HG02973 (cell line): Measurements from ENCODE around the gene UVRAG.

ENCODE experiments used
- ATAC-seq: cut with Tn5 transposase; IDR thresholded peaks from one replicate; pipeline ENCODE4 v1.9.1; 2021; ENCODE audit warnings: moderate library complexity; ENCODE audit not compliant: unreplicated experiment

Gene UVRAG

GRCh38 chr11:75996523-75997442 is 181.8 kb downstream of the UVRAG start:
- ATAC-seq, result no peak

GRCh38 chr11:76004400-76004799 is 189.4 kb downstream of the UVRAG start:
- ATAC-seq, result no peak

- no peak for ATAC-seq
Observed at GRCh38 chr11:76005756-76006155, 190.7 kb downstream of the UVRAG start.

GRCh38 chr11:76007166-76007565 is 192.2 kb downstream of the UVRAG start:
- ATAC-seq, result no peak

- ATAC-seq, result no peak
Observed at GRCh38 chr11:76008474-76008873, 193.5 kb downstream of the UVRAG start.

- no peak for ATAC-seq
Observed at GRCh38 chr11:76010051-76010450, 195.0 kb downstream of the UVRAG start.

GRCh38 chr11:76013526-76013925 is 198.5 kb downstream of the UVRAG start:
- ATAC-seq, result no peak

GRCh38 chr11:76023236-76024068 is 208.4 kb downstream of the UVRAG start:
- no peak for ATAC-seq

- no peak for ATAC-seq
Observed at GRCh38 chr11:76025068-76025467, 210.1 kb downstream of the UVRAG start.

- no peak for ATAC-seq
Observed at GRCh38 chr11:76025817-76026216, 210.8 kb downstream of the UVRAG start.

GRCh38 chr11:76026281-76026680 is 211.3 kb downstream of the UVRAG start:
- no peak for ATAC-seq

GRCh38 chr11:76026862-76027261 is 211.9 kb downstream of the UVRAG start:
- ATAC-seq, result no peak

GRCh38 chr11:76030286-76030685 is 215.3 kb downstream of the UVRAG start:
- no peak for ATAC-seq

GRCh38 chr11:76030968-76031590 is 216.1 kb downstream of the UVRAG start:
- no peak for ATAC-seq

GRCh38 chr11:76033699-76034098 is 218.7 kb downstream of the UVRAG start:
- ATAC-seq, result no peak

GRCh38 chr11:76035020-76035419 is 220.0 kb downstream of the UVRAG start:
- no peak for ATAC-seq

- no peak for ATAC-seq
Observed at GRCh38 chr11:76038608-76039007, 223.6 kb downstream of the UVRAG start.

- ATAC-seq, result no peak
Observed at GRCh38 chr11:76041208-76041607, 226.2 kb downstream of the UVRAG start.

GRCh38 chr11:76044750-76045320 is 229.8 kb downstream of the UVRAG start:
- no peak for ATAC-seq

- no peak for ATAC-seq
Observed at GRCh38 chr11:76047231-76047630, 232.2 kb downstream of the UVRAG start.

- ATAC-seq, result no peak
Observed at GRCh38 chr11:76047766-76048165, 232.8 kb downstream of the UVRAG start.
